Lower leg skin (tissue), 3 donors: ENCODE results near the gene PYGB.

ENCODE experiments used
- CTCF ChIP-seq, 3 donors: fragments of 450-650 bp; IDR thresholded peaks; one replicate each; pipeline ENCODE4 v1.5.1; 2016; ENCODE audit warnings: antibody characterized with exemption in 3 of 3, mild to moderate bottlenecking in 3 of 3, moderate library complexity in 2 of 3
- POLR2A ChIP-seq, 2 donors: fragments of 450-650 bp; IDR thresholded peaks; one replicate each; pipeline ENCODE4 v1.6.1; 2016 to 2017; ENCODE audit warnings: antibody characterized with exemption in 2 of 2, mild to moderate bottlenecking in 1 of 2, moderate library complexity in 1 of 2

GRCh38 chr20:25230166-25230831 is 17.6 kb upstream of the PYGB start:
- TF ChIP-seq CTCF (IDR thresholded peaks at IDR 0.05) (no peak), POLR2A (IDR thresholded peaks at IDR 0.05) (no peak)
